ENCODE measurements around the gene FNDC5. TPM values are rescaled to one million over a fixed set of nuclear protein-coding genes. Genes with fewer than 3 reads are reported as not detected.

The FNDC5 gene
- total RNA-seq, 1 experiment from 2014 or later: not detected

DNA sequence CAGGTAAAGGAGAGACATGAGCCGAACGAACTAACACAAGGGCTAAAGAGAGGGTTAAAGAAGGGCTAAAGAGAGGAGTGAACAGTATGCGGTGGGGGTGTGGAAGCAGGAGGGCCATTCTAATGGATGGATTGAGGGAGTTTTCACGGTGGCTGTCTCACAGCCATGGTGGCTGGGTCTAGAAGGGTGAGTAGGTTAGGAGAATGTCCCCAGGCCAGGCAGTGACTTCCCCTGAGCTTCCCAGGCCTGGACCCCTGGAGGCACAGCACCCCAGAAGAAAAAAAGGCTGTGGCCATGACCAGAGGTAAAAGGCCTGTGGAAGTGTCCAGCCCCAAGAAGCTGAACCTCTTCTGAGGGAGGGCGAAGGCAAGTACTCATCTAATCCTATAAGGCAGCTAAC is 3.6 kb downstream of the FNDC5 start:
- H3K4me3 Mint-ChIP-seq (ENCODE audit: low read depth, unreplicated experiment): no peak overlapping the region
- H3K27ac Mint-ChIP-seq (ENCODE audit: unreplicated experiment): no peak overlapping the region
- intact Hi-C loops (cut with micrococcal nuclease; ENCODE audit: unreplicated experiment): no loop called here
- BruUV-seq (replicated peaks): no TSS peak
- H3K36me3 Mint-ChIP-seq (ENCODE audit: insufficient read depth, unreplicated experiment): peaks cover 15% of the 10 kb centered on the region
- CTCF ChIA-PET: no interaction called here
- TF ChIP-seq, protein P1, sequence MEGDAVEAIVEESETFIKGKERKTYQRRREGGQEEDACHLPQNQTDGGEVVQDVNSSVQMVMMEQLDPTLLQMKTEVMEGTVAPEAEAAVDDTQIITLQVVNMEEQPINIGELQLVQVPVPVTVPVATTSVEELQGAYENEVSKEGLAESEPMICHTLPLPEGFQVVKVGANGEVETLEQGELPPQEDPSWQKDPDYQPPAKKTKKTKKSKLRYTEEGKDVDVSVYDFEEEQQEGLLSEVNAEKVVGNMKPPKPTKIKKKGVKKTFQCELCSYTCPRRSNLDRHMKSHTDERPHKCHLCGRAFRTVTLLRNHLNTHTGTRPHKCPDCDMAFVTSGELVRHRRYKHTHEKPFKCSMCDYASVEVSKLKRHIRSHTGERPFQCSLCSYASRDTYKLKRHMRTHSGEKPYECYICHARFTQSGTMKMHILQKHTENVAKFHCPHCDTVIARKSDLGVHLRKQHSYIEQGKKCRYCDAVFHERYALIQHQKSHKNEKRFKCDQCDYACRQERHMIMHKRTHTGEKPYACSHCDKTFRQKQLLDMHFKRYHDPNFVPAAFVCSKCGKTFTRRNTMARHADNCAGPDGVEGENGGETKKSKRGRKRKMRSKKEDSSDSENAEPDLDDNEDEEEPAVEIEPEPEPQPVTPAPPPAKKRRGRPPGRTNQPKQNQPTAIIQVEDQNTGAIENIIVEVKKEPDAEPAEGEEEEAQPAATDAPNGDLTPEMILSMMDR (IDR thresholded peaks at IDR 0.05; ENCODE audit: unreplicated experiment): no peak
- peaks cover 34% of the 10 kb centered on the region for H3K27me3 Mint-ChIP-seq (ENCODE audit: unreplicated experiment)
- no peaks in the 10 kb centered on the region for H3K9me3 Mint-ChIP-seq (ENCODE audit: low read depth, unreplicated experiment)
- no peaks in the 10 kb centered on the region for H3K4me1 Mint-ChIP-seq (ENCODE audit: low read depth, unreplicated experiment)
- DNase-seq: no peak

- CTCF ChIA-PET: no interaction called here
- DNase-seq: no peak
- Mint-ChIP-seq H3K4me1 (ENCODE audit: low read depth, unreplicated experiment) (no peaks in the 10 kb centered on the region), H3K36me3 (ENCODE audit: insufficient read depth, unreplicated experiment) (peaks cover 15% of the 10 kb centered on the region), H3K27ac (ENCODE audit: unreplicated experiment) (no peak overlapping the region), H3K9me3 (ENCODE audit: low read depth, unreplicated experiment) (no peaks in the 10 kb centered on the region), H3K27me3 (ENCODE audit: unreplicated experiment) (peaks cover 23% of the 10 kb centered on the region), H3K4me3 (ENCODE audit: low read depth, unreplicated experiment) (no peak overlapping the region)
- intact Hi-C loops (cut with micrococcal nuclease; ENCODE audit: unreplicated experiment): no loop called here
- no TSS peak for BruUV-seq (replicated peaks)
- TF ChIP-seq, protein P1 (IDR thresholded peaks at IDR 0.05; ENCODE audit: unreplicated experiment): no peak
Measured at GRCh38 chr1:32865639-32866405, 4.9 kb downstream of the FNDC5 start.

GRCh38 chr1:32864375-32865019 is 6.2 kb downstream of the FNDC5 start:
- Mint-ChIP-seq H3K27me3 (ENCODE audit: unreplicated experiment) (peaks cover 14% of the 10 kb centered on the region), H3K4me1 (ENCODE audit: low read depth, unreplicated experiment) (no peaks in the 10 kb centered on the region), H3K27ac (ENCODE audit: unreplicated experiment) (no peak overlapping the region), H3K36me3 (ENCODE audit: insufficient read depth, unreplicated experiment) (peaks cover 5% of the 10 kb centered on the region), H3K9me3 (ENCODE audit: low read depth, unreplicated experiment) (no peaks in the 10 kb centered on the region), H3K4me3 (ENCODE audit: low read depth, unreplicated experiment) (no peak overlapping the region)
- intact Hi-C loops (cut with micrococcal nuclease; ENCODE audit: unreplicated experiment): no loop called here
- CTCF ChIA-PET: no interaction called here
- no peak for DNase-seq
- TF ChIP-seq, protein P1 (IDR thresholded peaks at IDR 0.05; ENCODE audit: unreplicated experiment): no peak
- no TSS peak for BruUV-seq (replicated peaks)

DNA sequence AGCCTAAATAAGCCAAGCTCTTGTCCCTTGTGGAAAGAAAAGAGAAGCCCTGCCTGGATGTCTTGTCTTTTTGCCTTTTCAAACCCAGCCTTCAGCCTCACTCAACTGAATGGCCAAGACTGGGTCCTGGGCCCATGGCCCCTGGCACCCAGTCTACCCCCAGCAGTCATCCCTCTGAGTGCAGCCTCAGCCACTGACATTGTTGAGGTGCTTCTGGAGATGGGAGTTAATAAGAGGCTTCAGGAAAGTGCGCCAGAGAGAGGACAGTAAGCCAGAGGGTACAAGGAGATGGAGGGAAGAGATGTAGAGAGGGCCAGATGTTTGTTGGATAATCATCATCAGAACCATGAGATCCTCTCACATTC is 6.8 kb downstream of the FNDC5 start:
- no TSS peak for BruUV-seq (replicated peaks)
- CTCF ChIA-PET: no interaction called here
- H3K27ac Mint-ChIP-seq (ENCODE audit: unreplicated experiment): no peak overlapping the region
- no peak for DNase-seq
- TF ChIP-seq, protein P1 (IDR thresholded peaks at IDR 0.05; ENCODE audit: unreplicated experiment): no peak
- intact Hi-C loops (cut with micrococcal nuclease; ENCODE audit: unreplicated experiment): no loop called here
- no peak overlapping the region for H3K4me3 Mint-ChIP-seq (ENCODE audit: low read depth, unreplicated experiment)
- no peaks in the 10 kb centered on the region for H3K4me1 Mint-ChIP-seq (ENCODE audit: low read depth, unreplicated experiment)
- no peaks in the 10 kb centered on the region for H3K9me3 Mint-ChIP-seq (ENCODE audit: low read depth, unreplicated experiment)
- no peaks in the 10 kb centered on the region for H3K36me3 Mint-ChIP-seq (ENCODE audit: insufficient read depth, unreplicated experiment)
- peaks cover 7% of the 10 kb centered on the region for H3K27me3 Mint-ChIP-seq (ENCODE audit: unreplicated experiment)
